Hindlimb muscle (tissue), 1 donor: Measurements from ENCODE around the gene STPG3. TPM values are rescaled to one million over a fixed set of nuclear protein-coding genes. Genes with fewer than 3 reads are reported as not detected.
A peak's percentile ranks its signal among the peaks of the same experiment; 100 is the strongest.

Source experiments
- DNase-seq: peaks from one replicate; pipeline ENCODE4 v3.0.0-alpha.2; 2013
- polyA plus RNA-seq: library from polyadenylated mRNA; unstranded; fragments of 120-200 nt; gene quantifications from one replicate; pipeline ENCODE4 v1.2.1, GENCODE V29; 2013; ENCODE audit not compliant: insufficient read length

Gene STPG3
- polyA plus RNA-seq, 1 donor: not detected

DNA sequence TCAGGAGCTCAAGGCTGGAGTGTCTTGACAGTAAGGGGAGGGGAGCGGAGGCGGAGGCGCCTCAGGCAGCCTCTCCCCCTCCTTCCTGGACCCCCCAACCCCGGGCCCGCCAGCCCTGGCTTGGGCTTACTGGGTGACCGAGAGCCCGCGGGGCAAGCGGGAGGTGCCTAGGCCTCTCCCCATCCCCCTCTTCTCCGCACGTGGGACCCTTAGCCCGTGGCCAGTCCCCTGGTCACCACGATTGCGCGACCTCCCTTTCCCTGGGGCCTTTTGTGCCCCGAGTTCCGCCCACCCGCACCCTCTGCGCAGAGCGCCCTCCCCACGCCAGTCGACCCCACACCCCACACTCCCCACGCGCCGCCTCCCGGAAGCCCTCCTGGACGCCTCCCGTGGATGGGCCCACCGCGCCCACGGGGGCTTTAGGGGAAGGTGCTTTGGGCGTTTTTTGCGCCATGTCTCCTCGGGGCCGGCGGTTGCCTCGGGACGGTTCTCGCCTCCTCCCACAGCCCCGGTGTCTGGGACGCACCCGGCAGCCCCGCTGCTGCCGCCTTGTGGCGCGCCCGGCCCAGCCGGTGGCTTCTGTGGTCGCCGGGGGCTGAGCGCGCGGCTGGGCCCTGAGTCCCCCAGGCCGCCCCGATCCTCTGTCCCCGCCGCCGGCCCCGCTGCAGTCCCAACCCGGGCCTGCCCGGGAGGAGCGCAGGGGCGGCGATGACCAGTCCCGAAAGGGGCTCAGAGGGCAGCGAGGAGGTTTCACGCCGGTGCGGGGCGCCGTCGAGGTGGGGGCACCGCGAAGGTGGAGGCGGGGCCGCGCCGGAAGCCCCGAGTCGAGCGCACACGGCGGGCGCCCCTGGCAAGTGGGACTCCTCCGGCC is 29.6 kb downstream of the STPG3 start:
- no peak for DNase-seq

- no peak for DNase-seq
Measured at GRCh38 chr9:137281345-137282116, 30.4 kb downstream of the STPG3 start.

DNA sequence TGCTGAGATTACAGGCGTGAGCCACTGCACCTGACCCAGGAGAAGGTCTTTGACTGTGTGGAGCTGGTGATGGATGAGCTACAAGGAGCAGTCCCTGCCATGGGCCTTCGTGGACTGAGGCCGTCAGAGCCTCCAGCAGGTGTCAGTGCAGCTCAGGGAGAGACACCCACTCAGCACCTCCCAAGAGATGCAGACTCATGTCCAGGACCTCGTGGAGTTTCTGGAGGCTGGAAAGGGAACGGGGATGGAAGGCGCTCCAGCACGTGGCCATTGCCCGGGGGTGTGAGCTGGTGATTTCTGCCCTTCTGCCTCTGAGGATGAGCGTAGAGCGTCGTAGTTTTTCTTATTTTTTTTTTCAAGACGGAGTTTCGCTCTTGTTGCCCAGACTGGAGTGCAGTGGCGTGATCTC is 35.9 kb downstream of the STPG3 start:
- no peak for DNase-seq

GRCh38 chr9:137293094-137293481 is 42.0 kb downstream of the STPG3 start:
- DNase-seq: no peak

- DNase-seq: no peak
Measured at GRCh38 chr9:137293482-137294090, 42.5 kb downstream of the STPG3 start.

DNA sequence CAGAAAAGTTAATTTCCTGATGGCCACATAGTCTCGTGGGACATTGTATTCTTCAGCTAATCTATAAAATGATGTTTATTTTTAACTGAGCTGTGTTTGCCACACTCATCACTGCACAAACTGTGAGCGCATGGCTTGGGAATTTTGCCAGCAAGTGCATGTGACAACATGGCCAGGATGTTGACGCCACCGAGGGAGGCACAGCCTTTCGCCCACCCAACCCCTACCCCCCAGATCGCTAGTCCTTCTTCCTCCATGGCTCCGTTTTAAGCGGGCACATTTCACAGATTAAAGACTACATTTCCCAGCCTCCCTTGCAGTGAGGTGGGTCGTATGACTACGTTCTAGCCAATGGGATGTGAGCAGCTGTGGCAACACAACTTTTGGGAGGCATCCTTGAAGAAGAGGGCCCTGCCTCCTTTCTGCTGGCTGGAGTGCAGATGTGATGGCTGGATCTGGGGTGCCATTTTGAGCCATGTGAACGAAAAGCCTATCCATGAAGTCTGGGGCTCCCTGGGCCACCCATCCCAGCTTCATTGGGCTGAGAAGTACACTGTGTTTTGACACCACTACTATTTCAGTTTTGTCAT is 43.1 kb downstream of the STPG3 start:
- DNase-seq: no peak

GRCh38 chr9:137294681-137295237 is 43.7 kb downstream of the STPG3 start:
- DNase-seq: no peak

- no peak for DNase-seq
Measured at GRCh38 chr9:137295238-137295811, 44.2 kb downstream of the STPG3 start.

GRCh38 chr9:137295849-137296669 is 45.0 kb downstream of the STPG3 start:
- DNase-seq: no peak

GRCh38 chr9:137296670-137297664 is 45.9 kb downstream of the STPG3 start:
- no peak for DNase-seq

DNA sequence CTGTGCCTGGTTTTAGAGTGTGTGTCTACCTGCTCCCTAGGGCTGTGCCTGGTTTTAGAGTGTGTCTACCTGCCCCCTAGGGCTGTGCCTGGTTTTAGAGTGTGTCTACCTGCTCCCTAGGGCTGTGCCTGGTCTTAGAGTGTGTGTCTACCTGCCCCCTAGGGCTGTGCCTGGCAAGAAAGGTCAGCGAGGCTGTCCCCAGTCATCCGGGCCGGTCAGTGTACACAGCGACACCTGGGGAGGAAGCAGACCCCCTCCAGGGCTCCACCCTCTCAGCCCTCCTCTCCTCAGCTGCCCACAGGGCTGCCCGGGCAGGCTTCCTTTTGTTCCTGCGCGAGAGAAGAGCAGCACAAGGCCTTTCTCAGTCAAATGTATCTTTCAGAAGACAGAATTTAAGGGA is 46.9 kb downstream of the STPG3 start:
- no peak for DNase-seq

- DNase-seq: no peak
Measured at GRCh38 chr9:137298401-137299202, 47.5 kb downstream of the STPG3 start.

- DNase-seq: no peak
Measured at GRCh38 chr9:137299203-137299565, 48.1 kb downstream of the STPG3 start.

DNA sequence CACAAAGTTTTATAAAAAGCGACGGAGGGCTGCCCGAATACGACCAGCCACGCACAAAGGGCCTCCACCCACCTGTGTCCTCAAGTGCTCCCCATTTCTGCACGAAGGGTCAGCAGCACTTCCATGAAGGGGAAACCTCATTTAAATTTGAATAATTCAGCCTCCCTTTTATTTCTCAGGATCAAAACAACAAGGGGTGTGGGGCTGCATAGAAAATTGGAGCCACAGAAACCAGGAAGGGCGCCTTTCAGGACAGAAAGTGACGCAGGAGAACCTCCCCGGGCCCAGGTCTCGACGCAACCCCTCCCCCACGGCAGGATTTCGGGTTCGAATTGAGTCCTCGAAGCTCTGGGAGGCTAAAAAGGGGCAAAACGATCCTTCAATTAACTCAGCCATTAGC is 48.9 kb downstream of the STPG3 start:
- no peak for DNase-seq

- no peak for DNase-seq
Measured at GRCh38 chr9:137300567-137301080, 49.5 kb downstream of the STPG3 start.

DNA sequence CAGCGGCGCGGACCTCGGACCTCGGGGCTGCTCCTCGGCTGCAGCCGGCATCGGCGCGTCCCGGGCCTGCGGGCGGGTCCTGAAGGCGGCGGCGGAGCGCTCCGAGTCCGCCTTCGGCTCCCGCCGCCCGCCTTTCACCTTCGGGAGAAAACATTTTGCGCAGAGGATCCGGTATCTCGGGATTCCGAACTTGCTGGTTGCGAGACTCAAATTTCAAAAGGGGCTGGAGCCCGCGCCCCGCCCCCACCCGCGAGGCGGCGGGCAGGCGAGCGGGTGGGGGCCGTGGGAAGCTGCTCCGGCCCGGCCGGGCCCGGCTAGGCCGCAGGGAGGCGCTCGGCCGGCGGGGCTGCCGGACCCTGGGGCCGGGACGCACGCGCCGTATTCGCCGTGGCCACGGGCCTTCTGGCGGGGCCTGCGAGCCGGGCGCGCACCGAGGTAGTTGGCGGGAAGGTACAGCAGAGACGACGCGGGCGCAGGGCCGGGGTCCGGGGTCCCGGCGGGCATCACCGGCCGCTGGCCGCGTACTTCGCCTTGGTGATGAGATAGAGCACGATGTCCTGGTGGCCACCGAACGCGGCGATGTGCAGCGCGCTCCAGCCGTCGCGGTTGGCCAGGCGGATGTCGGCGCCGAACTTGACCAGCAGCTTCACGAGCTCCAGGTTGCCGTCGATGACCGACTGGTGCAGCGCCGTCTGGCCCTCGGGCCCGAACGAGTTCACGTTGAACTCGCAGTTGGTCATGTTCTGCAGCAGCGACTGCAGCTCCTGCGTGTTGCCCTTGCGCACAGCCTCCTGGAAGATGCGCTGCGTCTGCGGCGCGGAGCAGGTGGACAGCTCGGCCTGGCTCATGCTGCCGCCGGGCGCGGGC is 50.2 kb downstream of the STPG3 start:
- DNase-seq: no peak

GRCh38 chr9:137302118-137302448 is 51.0 kb downstream of the STPG3 start, which contains the start of gene NRARP:
Gene NRARP, minus strand, starts transcription at chr9:137302271. Its CDS starts 343 bp downstream, at chr9:137301928.
- DNase-seq: peak; percentile 87
